Fibroblast of pulmonary artery (primary cell): Measurements from ENCODE around the gene NEK10.

ENCODE experiments used
- DNase-seq: peaks from one replicate; pipeline ENCODE4 v3.0.0-alpha.2; 2010; ENCODE audit warnings: low read depth
- H3K4me3 ChIP-seq: replicated peaks from 2 replicates; pipeline ENCODE4 v1.5.1; 2011; ENCODE audit warnings: low read depth, mild to moderate bottlenecking, control low read depth, low read length, moderate library complexity
- TF ChIP-seq, protein P1 (sequence below): IDR thresholded peaks from 2 replicates; pipeline ENCODE4 v1.5.1; 2011; ENCODE audit warnings: mild to moderate bottlenecking, control low read depth, low read length, inconsistent platforms; ENCODE audit errors: missing control alignments

Gene NEK10

DNA sequence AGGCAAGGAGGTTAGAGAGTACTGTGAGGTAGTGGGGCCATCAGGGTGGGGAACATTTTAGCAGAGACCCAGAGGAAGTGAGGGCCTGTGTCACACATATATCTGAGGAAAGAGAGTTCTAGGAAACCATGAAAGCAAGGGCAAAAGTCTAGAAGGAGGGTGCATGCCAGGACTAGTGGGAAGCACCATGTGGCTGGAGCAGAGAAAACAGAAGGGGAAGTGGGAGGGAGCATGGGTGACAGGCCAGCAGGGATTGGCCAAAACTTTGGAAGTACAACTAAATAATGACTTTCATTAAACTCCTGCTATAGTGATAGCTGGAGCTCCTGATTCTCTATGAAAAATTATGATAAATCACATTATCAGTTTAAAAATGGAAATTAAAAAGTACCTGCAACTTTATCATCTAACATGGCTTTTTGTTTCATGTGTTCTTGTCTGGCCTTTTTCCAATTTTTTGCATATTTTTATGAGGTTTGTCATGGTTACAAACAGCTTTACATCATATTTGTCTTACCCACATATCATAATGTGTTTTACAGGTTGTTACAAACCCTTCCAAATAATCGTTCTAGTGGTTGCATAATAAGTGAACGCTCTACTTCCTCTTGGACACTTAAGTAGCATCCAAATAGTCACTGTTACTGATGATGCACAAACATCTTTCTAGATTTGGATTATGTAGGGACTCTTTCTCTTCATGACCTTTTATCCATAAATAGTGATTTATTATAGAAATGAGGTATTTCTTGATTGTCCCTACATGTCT, 168.3 kb downstream of the NEK10 start:
- TF ChIP-seq, protein P1, sequence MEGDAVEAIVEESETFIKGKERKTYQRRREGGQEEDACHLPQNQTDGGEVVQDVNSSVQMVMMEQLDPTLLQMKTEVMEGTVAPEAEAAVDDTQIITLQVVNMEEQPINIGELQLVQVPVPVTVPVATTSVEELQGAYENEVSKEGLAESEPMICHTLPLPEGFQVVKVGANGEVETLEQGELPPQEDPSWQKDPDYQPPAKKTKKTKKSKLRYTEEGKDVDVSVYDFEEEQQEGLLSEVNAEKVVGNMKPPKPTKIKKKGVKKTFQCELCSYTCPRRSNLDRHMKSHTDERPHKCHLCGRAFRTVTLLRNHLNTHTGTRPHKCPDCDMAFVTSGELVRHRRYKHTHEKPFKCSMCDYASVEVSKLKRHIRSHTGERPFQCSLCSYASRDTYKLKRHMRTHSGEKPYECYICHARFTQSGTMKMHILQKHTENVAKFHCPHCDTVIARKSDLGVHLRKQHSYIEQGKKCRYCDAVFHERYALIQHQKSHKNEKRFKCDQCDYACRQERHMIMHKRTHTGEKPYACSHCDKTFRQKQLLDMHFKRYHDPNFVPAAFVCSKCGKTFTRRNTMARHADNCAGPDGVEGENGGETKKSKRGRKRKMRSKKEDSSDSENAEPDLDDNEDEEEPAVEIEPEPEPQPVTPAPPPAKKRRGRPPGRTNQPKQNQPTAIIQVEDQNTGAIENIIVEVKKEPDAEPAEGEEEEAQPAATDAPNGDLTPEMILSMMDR: no peak
- DNase-seq: no peak

DNA sequence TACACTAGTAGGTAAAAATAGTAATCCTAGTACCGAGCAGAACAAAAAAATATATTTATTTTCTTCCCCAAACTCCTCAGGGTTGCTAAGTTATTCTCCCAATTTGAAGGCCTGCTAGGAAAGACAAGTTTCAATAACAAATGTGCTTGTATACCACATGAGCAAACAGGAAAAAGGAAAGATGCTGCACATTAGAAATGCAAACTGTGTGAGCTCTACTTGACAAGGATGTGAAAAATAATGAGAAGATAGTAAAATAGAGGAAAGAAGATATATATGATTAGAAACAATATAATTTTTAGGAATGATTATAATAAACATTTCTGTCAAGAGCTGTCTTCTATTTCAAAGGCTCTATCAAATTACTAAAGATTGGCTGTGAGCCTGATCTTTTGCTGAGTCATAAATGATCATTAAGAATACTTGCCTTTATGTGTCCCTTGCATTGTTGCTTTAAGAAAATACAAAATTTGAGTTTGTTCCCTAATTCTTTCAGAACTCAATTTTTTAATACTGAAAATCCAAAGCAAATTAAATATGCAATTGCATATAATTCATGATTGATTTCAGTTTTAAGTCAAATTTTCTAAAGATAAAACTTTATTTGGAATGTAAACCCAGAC, 174.2 kb downstream of the NEK10 start:
- no peak for DNase-seq
- TF ChIP-seq, protein P1: no peak
- H3K4me3 ChIP-seq: no peak overlapping the region

More for the DNA sequence above, 168.3 kb downstream of the NEK10 start:
- no peak overlapping the region for H3K4me3 ChIP-seq

DNA sequence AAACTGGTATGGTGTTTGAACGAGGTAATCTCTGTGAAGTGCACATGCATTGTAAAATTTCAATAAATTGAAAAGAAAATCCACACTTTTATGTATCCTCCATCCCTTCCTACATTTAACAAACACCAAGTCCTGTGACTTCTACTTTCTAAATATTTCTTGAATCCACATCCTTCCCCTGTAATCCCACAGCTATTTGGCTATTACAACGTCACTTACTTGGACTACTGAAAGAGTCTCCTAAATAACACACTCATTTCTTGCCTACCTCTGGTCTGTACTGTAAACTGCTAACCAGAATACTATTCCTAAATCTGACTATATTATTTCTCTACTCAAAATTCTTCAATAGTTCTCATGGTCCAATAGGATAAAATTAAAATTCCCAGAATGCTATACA, 176.1 kb downstream of the NEK10 start:
- TF ChIP-seq, protein P1: no peak
- no peak overlapping the region for H3K4me3 ChIP-seq
- no peak for DNase-seq

DNA sequence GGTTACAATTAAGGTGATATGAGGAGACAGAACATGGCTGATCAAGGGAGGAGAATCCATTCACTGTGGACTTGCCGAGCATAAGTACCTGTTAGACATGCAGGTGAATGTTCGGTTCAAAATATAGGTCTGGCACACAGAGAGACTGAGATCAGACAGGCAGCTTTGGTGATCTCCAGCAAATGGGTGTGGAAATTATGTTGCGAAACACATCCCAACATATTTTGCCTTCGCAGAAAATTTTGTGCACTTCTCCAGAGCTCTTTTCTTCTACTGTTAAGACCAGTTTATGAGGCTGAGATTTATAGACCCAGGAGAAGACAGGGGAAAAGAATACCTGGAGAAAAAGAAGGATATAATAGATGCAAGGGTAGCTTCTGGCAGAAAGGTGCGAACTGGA, 183.2 kb downstream of the NEK10 start:
- no peak overlapping the region for H3K4me3 ChIP-seq
- DNase-seq: no peak
- TF ChIP-seq, protein P1: no peak

DNA sequence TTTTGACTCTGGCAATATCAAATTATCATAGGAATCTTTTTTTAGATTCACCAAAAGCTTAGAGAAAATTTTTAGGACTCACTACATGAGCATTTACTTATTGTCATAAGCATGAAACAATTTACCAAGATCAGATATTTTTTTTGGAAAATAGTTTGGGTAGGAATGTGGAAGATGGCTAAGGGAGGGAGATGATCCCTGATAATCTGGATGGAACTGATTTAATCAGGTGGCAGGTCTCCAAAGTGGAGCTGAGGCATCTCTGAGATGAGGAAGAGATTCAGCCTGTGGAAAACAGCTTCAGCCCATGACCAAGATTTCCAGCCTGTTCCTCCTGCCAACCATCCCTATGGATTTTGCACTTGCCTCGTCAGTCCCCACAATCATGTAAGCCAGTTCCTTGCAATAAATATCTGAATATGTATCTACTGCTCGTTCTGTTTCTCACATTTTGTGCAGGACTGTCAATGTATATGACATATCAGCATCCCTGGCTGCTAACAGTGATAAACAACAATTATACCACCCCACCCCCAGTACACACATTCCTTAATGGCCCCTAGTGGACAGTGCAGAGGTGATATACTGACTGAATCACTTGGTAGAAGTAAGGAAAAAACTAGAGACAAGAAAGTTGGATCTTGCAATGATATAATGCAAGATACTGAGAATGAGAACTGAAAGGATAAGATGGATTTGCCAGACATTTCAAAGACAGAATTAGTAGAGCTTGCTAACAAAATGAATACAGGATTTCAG, 183.8 kb downstream of the NEK10 start:
- no peak for DNase-seq
- TF ChIP-seq, protein P1: no peak
- no peak overlapping the region for H3K4me3 ChIP-seq

DNA sequence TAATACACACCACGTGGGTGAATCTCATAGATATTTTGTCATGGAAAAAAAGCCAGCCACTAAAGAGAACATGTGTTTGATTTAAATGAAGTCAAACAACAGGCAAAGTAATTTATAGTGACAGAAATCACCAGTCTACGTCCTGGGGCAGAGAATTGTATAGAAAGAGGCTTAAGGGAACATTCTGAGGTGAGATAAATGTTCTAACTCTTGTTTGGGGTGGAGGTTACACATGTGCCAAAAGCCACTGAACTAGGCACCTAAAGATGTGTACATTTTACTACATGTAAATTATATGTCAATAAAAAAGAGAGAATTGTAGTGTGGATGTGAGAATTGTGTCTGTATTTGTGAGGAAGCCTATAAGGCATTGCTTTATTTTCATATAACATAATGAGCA, 184.9 kb downstream of the NEK10 start:
- no peak overlapping the region for H3K4me3 ChIP-seq
- TF ChIP-seq, protein P1: no peak

More for the DNA sequence above, 184.9 kb downstream of the NEK10 start:
- DNase-seq: no peak
